Measurements from ENCODE around the gene LRRC36.
"Not testable (repeated sequence)": the region's sequence is repeated elsewhere in the genome, so short reads cannot be mapped to it uniquely, and the experiment has no call there.

LRRC36 gene

DNA sequence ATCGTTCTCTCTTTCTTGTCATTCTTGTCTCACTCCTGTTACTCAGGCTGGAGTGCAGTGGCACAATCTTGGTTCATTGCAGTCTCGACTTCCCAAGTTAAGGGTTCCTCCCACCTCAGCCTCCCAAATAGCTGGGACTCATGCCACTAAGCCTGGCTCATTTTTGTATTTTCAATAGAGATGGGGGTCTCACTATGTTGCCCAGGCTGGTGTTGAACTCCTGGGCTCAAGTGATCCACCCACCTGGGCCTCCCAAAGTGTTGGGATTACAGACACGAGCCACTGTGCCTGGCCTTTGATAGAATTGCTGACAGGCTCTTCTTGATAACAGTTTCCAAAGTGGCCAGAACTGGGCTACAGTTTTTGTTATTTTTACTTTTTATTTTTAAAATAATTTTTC is 34.4 kb downstream of the LRRC36 start:
- Histone ChIP-seq H3K27me3 (no peaks in the 10 kb centered on the region), H3K36me3 (no peaks in the 10 kb centered on the region), H3K9me3 (no peaks in the 10 kb centered on the region), H3K27ac (no peak overlapping the region), H3K4me2 (no peak overlapping the region), H3K4me3 (no peak overlapping the region), H3K9ac (no peak overlapping the region), H4K20me1 (no peaks in the 10 kb centered on the region), H3K4me1 (peaks cover 9% of the 10 kb centered on the region; the same call in 1 of the 2 replicates)
- no peak for TF ChIP-seq Cebpa-rat (IDR thresholded peaks at IDR 0.05)

DNA sequence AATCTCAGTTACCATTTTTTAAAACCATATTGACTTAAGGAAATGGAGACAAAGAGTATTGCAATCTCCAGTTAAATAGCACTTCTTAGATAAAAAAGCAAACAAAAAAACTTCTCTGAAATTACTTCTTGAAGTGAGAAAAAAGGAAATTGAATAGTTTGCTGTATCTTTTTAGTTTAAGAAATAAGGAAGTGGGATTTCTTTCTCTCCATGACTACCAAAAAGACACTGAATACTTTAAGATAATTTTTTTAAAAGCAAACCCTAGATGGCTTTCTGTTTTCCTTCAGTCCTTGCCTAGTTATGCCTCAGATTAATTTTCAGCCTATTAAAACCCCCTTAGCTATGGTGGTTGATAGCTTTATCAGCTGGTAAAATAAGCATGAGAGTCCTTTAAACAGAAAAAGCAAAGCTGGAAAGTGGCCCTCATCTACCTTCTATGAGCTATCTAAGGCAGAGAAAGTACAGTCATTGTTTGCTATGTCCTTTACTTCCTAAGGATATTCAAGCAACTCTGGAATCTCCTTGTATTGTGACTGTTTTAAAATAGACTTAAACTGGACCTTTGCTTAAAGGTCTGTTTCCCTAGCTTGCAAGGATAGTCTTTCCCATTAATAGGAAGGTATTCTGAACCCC is 38.1 kb downstream of the LRRC36 start:
- Histone ChIP-seq H3K9ac (no peak overlapping the region), H3K36me3 (no peaks in the 10 kb centered on the region), H3K27me3 (no peaks in the 10 kb centered on the region), H3K4me3 (no peak overlapping the region), H3K27ac (no peak overlapping the region), H3K4me2 (peak overlapping the region; percentile 31; the same call in 1 of the 2 replicates), H4K20me1 (no peaks in the 10 kb centered on the region), H3K9me3 (0 out of 2 replicates have a peak, but pooled peaks cover 4% of the 10 kb centered on the region), H3K4me1 (peaks cover 9% of the 10 kb centered on the region; the same call in 1 of the 2 replicates)
- no peak for TF ChIP-seq Cebpa-rat (IDR thresholded peaks at IDR 0.05)

DNA sequence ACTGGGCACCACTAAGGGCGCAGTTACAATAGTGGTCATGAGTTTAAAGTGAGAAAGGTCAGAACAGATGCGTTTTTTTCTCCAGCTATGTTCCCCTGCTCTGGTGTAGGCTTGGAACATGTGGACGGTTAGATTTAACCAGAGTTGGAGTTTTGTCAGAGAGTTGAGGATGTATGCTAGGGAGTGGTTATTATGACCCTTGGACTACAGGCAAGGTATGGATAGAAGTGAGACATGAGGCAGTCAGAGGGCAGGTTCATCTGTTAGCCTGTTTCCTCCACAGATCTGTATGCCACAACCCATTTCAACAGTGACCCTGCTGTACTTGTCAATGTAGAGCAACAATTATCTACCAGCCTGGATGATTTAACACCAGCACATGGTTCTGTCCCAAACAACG is 44.0 kb downstream of the LRRC36 start:
- H3K36me3 ChIP-seq = no peaks in the 10 kb centered on the region
- H3K4me1 ChIP-seq = no peaks in the 10 kb centered on the region
- H3K27ac ChIP-seq = no peak overlapping the region
- no peak overlapping the region for H3K4me2 ChIP-seq
- H3K9me3 ChIP-seq = 0 out of 2 replicates have a peak, but pooled peaks cover 4% of the 10 kb centered on the region
- H3K9ac ChIP-seq = no peak overlapping the region
- no peaks in the 10 kb centered on the region for H3K27me3 ChIP-seq
- no peak for TF ChIP-seq Cebpa-rat (IDR thresholded peaks at IDR 0.05)
- H4K20me1 ChIP-seq = no peaks in the 10 kb centered on the region
- H3K4me3 ChIP-seq = no peak overlapping the region

DNA sequence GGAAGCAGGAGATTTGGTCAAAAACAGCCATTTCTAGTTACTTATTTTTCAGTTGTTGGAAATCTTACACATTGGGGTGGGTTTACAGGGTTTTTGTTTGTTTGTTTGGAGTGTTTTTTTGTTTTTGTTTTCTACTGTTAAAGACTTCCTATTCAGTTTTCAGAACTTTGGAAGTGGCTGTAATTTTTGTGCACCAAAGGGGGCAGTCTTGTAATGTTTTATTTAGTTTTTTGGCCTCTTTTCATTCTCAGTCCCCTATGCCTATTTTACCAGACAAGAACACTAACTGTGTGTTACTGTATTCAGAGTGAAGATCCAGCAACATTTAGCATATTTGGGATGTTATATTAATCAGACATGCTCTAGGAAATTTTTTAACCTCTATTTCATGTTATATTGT is 46.0 kb downstream of the LRRC36 start:
- H3K27ac ChIP-seq = no peak overlapping the region
- no peak overlapping the region for H3K9ac ChIP-seq
- no peaks in the 10 kb centered on the region for H4K20me1 ChIP-seq
- no peaks in the 10 kb centered on the region for H3K27me3 ChIP-seq
- no peaks in the 10 kb centered on the region for H3K36me3 ChIP-seq
- no peak overlapping the region for H3K4me3 ChIP-seq
- no peaks in the 10 kb centered on the region for H3K4me1 ChIP-seq
- H3K9me3 ChIP-seq = 0 out of 2 replicates have a peak, but pooled peaks cover 4% of the 10 kb centered on the region
- no peak overlapping the region for H3K4me2 ChIP-seq
- no peak for TF ChIP-seq Cebpa-rat (IDR thresholded peaks at IDR 0.05)

DNA sequence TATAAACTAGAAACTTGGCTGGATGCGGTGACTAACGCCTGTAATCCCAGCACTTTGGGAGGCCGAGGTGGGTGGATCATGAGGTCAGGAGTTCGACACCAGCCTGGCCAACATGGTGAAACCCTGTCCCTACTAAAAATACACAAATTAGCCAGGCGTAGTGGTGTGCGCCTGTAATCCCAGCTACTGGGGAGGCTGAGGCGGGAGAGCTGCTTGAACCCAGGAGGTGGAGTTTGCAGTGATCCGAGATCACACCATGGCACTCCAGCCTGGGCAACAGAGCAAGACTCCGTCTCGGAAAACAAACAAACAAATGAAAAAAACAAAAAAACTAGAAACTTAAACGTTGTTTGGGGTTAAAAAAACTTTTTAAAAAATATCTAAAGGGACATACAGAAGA is 49.4 kb downstream of the LRRC36 start:
- H3K9ac ChIP-seq, H3K9me3 ChIP-seq, H3K4me1 ChIP-seq, H3K27me3 ChIP-seq, H3K27ac ChIP-seq, H3K4me3 ChIP-seq, H3K36me3 ChIP-seq, H4K20me1 ChIP-seq, H3K4me2 ChIP-seq: not testable (repeated sequence)

DNA sequence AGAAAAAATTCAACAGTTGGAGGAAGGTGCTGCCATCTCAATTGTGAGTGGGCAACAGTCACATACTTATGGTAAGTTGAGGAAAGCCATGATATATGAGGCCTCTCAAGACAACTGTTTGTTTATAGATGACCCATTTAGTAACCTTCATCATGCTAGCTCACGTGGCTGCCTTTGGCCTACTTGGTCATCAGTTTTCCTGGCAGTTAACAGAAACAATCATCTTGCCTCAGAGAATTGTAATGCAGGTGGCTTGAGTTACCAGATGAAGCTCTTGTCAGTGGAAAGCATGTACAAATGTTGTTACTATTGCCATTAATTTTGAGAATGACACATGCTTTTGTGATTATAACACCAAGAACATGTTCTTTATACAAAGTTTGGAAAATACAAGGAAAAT is 52.0 kb downstream of the LRRC36 start:
- no peaks in the 10 kb centered on the region for H3K4me1 ChIP-seq

DNA sequence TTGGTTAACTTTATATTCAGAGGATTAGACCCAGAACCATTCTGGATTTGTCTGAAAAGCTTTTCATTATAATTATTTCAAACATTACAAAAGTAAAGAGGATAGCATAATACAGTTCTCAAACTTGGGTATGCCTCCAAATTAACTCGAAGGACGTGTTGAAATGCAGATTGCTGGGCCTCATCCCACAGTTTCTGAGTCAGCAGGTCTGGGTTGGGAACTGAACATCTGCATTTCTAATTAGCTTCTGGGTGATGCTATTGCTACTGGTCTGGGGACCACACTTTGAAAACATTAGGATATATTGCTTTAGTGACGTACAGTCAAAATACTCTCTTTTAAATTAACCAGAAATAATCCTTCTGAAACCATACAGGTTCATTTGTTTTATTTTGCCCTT is 56.7 kb downstream of the LRRC36 start:
- Histone ChIP-seq H3K9ac (no peak overlapping the region), H4K20me1 (no peaks in the 10 kb centered on the region), H3K27ac (no peak overlapping the region), H3K4me2 (no peak overlapping the region), H3K4me1 (no peaks in the 10 kb centered on the region), H3K4me3 (no peak overlapping the region), H3K36me3 (no peaks in the 10 kb centered on the region), H3K27me3 (no peaks in the 10 kb centered on the region), H3K9me3 (no peaks in the 10 kb centered on the region)
- TF ChIP-seq Cebpa-rat (IDR thresholded peaks at IDR 0.05) = no peak

More for the DNA sequence above, 52.0 kb downstream of the LRRC36 start:
- H3K27me3 ChIP-seq = no peaks in the 10 kb centered on the region
- H3K4me3 ChIP-seq = no peak overlapping the region
- H3K9ac ChIP-seq = no peak overlapping the region
- no peak for TF ChIP-seq Cebpa-rat (IDR thresholded peaks at IDR 0.05)
- no peak overlapping the region for H3K27ac ChIP-seq
- H4K20me1 ChIP-seq = no peaks in the 10 kb centered on the region
- no peak overlapping the region for H3K4me2 ChIP-seq
- H3K9me3 ChIP-seq = no peaks in the 10 kb centered on the region
- H3K36me3 ChIP-seq = no peaks in the 10 kb centered on the region

DNA sequence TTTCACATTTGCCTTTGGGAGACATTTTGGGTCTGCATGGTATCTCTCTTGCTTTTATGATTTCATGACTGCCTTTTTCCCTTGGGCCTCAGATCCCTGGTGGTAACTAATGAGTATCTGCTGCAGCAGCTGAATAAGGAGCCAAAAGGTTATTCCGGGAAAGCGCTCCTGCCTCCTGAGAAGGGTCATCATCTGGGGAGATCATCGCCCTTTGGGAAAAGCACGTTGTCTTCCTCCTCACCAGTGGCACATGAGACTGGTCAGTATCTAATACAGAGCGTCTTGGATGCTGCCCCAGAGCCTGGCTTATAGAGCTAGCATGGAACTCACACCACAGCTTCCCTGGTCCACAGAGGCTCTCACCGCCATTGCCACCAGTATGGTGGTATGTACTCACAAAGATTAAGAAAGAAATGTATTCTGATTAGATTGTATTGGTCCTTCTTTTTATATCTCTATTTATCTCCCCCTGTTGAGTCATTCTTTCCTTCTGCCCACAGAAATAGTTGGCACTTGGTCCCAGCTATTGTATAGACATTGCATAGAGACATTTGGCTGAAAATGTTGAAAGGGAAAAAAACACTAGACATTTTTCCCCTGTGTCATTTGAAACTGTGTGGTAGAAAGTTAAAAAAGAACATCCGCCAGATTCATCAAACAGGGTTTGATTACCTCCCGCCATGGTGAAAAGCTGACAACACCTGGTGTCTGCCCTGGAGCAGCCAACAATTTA is 58.3 kb downstream of the LRRC36 start:
- no peak overlapping the region for H3K9ac ChIP-seq
- H3K4me2 ChIP-seq = no peak overlapping the region
- no peaks in the 10 kb centered on the region for H3K36me3 ChIP-seq
- H4K20me1 ChIP-seq = no peaks in the 10 kb centered on the region
- H3K9me3 ChIP-seq = no peaks in the 10 kb centered on the region
- no peaks in the 10 kb centered on the region for H3K27me3 ChIP-seq
- H3K27ac ChIP-seq = no peak overlapping the region
- TF ChIP-seq Cebpa-rat (IDR thresholded peaks at IDR 0.05) = no peak
- no peak overlapping the region for H3K4me3 ChIP-seq
- H3K4me1 ChIP-seq = peaks cover 5% of the 10 kb centered on the region; the same call in 1 of the 2 replicates

DNA sequence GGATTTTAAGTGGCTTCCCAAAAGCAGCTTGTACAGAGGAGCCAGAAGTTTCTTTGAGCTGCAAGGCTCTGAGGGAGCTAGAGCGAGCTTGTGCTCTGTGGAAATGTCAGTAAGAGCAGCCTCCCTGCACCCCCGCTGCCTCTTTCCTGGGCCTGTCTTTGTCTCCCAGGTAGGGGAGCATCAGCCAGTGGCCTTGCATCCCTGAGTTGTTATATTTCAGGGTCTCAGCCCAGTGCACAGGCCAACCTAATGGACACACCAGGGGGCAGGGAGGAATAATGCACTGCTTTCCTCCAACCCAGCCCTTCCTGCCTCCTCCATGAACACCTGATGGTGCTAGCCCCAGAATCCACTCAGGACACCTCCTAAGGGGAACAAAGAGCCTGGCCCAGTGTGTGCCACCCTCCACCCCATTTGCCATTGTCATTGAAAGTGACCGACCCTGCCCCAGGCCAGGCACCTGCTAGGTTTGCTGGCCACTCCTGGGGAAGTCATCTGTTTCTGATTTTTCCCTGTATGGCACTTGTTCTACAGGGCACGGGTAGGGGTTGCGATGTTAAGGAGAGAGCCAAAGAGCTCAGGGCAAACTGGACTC is 60.3 kb downstream of the LRRC36 start:
- no peak for TF ChIP-seq Cebpa-rat (IDR thresholded peaks at IDR 0.05)
- H3K27ac ChIP-seq = no peak overlapping the region
- H4K20me1 ChIP-seq = no peaks in the 10 kb centered on the region
- no peak overlapping the region for H3K9ac ChIP-seq
- no peaks in the 10 kb centered on the region for H3K9me3 ChIP-seq
- no peak overlapping the region for H3K4me2 ChIP-seq
- no peak overlapping the region for H3K4me3 ChIP-seq
- peaks cover 14% of the 10 kb centered on the region for H3K27me3 ChIP-seq
- H3K4me1 ChIP-seq = peaks cover 15% of the 10 kb centered on the region; the same call in 1 of the 2 replicates
- H3K36me3 ChIP-seq = no peaks in the 10 kb centered on the region

DNA sequence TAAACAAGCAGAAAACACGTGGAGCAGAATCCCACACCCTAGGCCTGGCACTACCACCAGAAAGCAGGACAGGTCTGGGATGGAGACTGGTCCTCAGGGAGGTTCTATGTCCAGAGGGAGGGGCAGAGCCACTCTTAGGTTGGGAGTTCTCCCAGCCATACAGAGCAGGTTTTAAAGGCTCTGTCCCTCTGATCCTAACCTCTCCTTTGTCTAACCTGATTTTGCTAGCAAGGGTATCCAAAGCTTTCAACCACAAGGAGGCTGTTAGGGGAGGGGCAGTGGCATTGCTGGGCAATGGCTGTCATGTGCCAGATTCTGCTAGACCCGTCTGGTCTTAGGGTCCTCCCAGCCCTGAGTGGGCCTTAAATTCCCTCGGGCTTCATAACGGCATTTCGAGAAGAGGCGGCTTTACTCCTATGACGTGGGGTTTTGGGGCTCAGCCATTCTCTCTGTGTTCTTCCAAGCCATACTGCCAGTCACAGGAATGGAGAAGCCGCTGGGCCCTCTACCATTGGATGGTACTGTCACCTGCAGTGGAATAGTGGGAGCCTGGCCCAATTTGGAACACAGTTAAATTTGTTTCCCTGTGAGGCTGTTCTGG is 61.0 kb downstream of the LRRC36 start:
- Histone ChIP-seq H3K27me3 (peaks cover 20% of the 10 kb centered on the region), H3K4me3 (no peak overlapping the region), H3K4me1 (peaks cover 15% of the 10 kb centered on the region; the same call in 1 of the 2 replicates)

More for the DNA sequence above, 61.0 kb downstream of the LRRC36 start:
- Histone ChIP-seq H3K9ac (no peak overlapping the region), H3K4me2 (no peak overlapping the region), H4K20me1 (no peaks in the 10 kb centered on the region), H3K27ac (no peak overlapping the region), H3K36me3 (no peaks in the 10 kb centered on the region), H3K9me3 (no peaks in the 10 kb centered on the region)
- no peak for TF ChIP-seq Cebpa-rat (IDR thresholded peaks at IDR 0.05)

Measured in BLaER1 (cell line).